Neural cell (in vitro differentiated cells): ENCODE data around the gene SVEP1. TPM values are rescaled to one million over a fixed set of nuclear protein-coding genes. Genes with fewer than 3 reads are reported as not detected.

Experiments
- H2AFZ ChIP-seq: fragments of 200-600, 300-800 bp; sonication (generic), shearing (Covaris generic); 2 replicates; pipeline ENCODE4 v1.6.0; 2014; ENCODE audit warnings: low read depth, mild to moderate bottlenecking, antibody characterized with exemption, low read length, moderate library complexity
- H3F3A ChIP-seq: fragments of 200-600 bp; shearing (Covaris generic); 2 replicates; pipeline ENCODE4 v1.6.1; 2016; ENCODE audit warnings: mild to moderate bottlenecking, moderate library complexity, mixed read lengths, antibody characterized with exemption, low read length; ENCODE audit not compliant: insufficient read depth, poor library complexity, severe bottlenecking
- H3K27ac ChIP-seq: fragments of 200-600, 300-800 bp; sonication (generic), shearing (Covaris generic); 2 replicates; pipeline ENCODE4 v1.5.1; 2014; ENCODE audit warnings: mild to moderate bottlenecking, low read length, moderate library complexity
- H3K27me3 ChIP-seq: fragments of 300-800, 200-600 bp; sonication (generic), shearing (Covaris generic); 2 replicates; pipeline ENCODE4 v1.6.0; 2014; ENCODE audit warnings: mild to moderate bottlenecking, low read depth, low read length, moderate library complexity; ENCODE audit not compliant: insufficient read depth
- H3K36me3 ChIP-seq: fragments of 300-800, 200-600 bp; sonication (generic), shearing (Covaris generic); 2 replicates; pipeline ENCODE4 v1.5.1; 2014; ENCODE audit warnings: mild to moderate bottlenecking, antibody characterized with exemption, low read length, moderate library complexity; ENCODE audit not compliant: insufficient read depth
- H3K4me2 ChIP-seq: fragments of 300-800, 200-600 bp; sonication (generic), shearing (Covaris generic); 2 replicates; pipeline ENCODE4 v1.6.0; 2014; ENCODE audit warnings: mild to moderate bottlenecking, low read length
- H3K4me3 ChIP-seq: fragments of 300-800, 200-600 bp; sonication (generic), shearing (Covaris generic); 2 replicates; pipeline ENCODE4 v1.5.1; 2014; ENCODE audit warnings: mild to moderate bottlenecking, low read length, moderate library complexity
- H3K79me2 ChIP-seq: fragments of 200-600 bp; shearing (Covaris generic); replicated peaks from 2 replicates; pipeline ENCODE4 v1.6.0; 2014; ENCODE audit warnings: mild to moderate bottlenecking, low read length, moderate library complexity; ENCODE audit not compliant: insufficient read depth
- H3K9ac ChIP-seq: fragments of 300-800, 200-600 bp; sonication (generic), shearing (Covaris generic); 2 replicates; pipeline ENCODE4 v1.6.1; 2016; ENCODE audit warnings: mild to moderate bottlenecking, low read length, mixed read lengths
- H3K9me2 ChIP-seq: fragments of 200-600 bp; shearing (Covaris generic); 2 replicates; pipeline ENCODE4 v1.6.1; 2016; ENCODE audit warnings: mild to moderate bottlenecking, low read length, mixed read lengths; ENCODE audit not compliant: insufficient read depth
- H3K9me3 ChIP-seq: fragments of 200-600, 300-800 bp; sonication (generic), shearing (Covaris generic); 2 replicates; pipeline ENCODE4 v1.6.1; 2016; ENCODE audit warnings: mild to moderate bottlenecking, mixed run types, low read length, moderate library complexity, mixed read lengths
- H4K20me1 ChIP-seq: fragments of 200-600 bp; shearing (Covaris generic); 2 replicates; pipeline ENCODE4 v1.6.1; 2016; ENCODE audit warnings: mild to moderate bottlenecking, mixed run types; ENCODE audit not compliant: insufficient read depth
- CTCF ChIP-seq: fragments of 450-650 bp; IDR thresholded peaks from 2 replicates; pipeline ENCODE4 v1.5.1; 2014; ENCODE audit warnings: antibody characterized with exemption, mild to moderate bottlenecking, moderate library complexity; ENCODE audit not compliant: poor library complexity, severe bottlenecking
- EP300 ChIP-seq: fragments of 450-650 bp; conservative IDR thresholded peaks from 2 replicates; pipeline ENCODE4 v1.6.1; 2014; ENCODE audit warnings: antibody characterized with exemption, mild to moderate bottlenecking, moderate library complexity; ENCODE audit not compliant: poor library complexity, severe bottlenecking
- EZH2 ChIP-seq: fragments of 200-600, 300-800 bp; shearing (Covaris generic), sonication (generic); IDR thresholded peaks from 2 replicates; pipeline ENCODE4 v1.6.1; 2014; ENCODE audit warnings: antibody characterized with exemption, low read length, borderline replicate concordance, mild to moderate bottlenecking; ENCODE audit not compliant: insufficient read depth, poor library complexity, severe bottlenecking
- MXI1 ChIP-seq: fragments of 450-650 bp; conservative IDR thresholded peaks from 2 replicates; pipeline ENCODE4 v1.6.1; 2014; ENCODE audit warnings: antibody characterized with exemption, mild to moderate bottlenecking; ENCODE audit not compliant: poor library complexity, severe bottlenecking
- POLR2AphosphoS5 ChIP-seq: IDR thresholded peaks from 2 replicates; pipeline ENCODE4 v1.6.1; 2012
- RAD21 ChIP-seq: fragments of 450-650 bp; conservative IDR thresholded peaks from 2 replicates; pipeline ENCODE4 v1.6.1; 2014; ENCODE audit warnings: antibody characterized with exemption, mild to moderate bottlenecking, moderate library complexity
- REST ChIP-seq: IDR thresholded peaks from 2 replicates; pipeline ENCODE4 v1.6.1; 2012; ENCODE audit warnings: borderline replicate concordance
- SMC3 ChIP-seq: fragments of 450-650 bp; conservative IDR thresholded peaks from 2 replicates; pipeline ENCODE4 v1.6.1; 2014; ENCODE audit warnings: antibody characterized with exemption, mild to moderate bottlenecking, moderate library complexity; ENCODE audit not compliant: poor library complexity
- TAF1 ChIP-seq: IDR thresholded peaks from 2 replicates; pipeline ENCODE4 v1.6.1; 2012; ENCODE audit warnings: low read depth
- polyA plus RNA-seq: library from polyadenylated mRNA; depleted of rRNA; stranded (reverse); fragments of >200 nt; gene quantifications from 2 replicates; pipeline ENCODE4 v1.2.3, GENCODE V29; 2014

SVEP1 gene
- polyA plus RNA-seq, 1 donor from 2014 or later: 0.10 TPM

GRCh38 chr9:110602281-110602680 lies 22.7 kb upstream of the SVEP1 start:
- Histone ChIP-seq H3K27me3 (no peaks in the 10 kb centered on the region), H4K20me1 (no peaks in the 10 kb centered on the region), H3K4me3 (no peak overlapping the region), H3K9me3 (peaks cover 3% of the 10 kb centered on the region), H3K79me2 (no peaks in the 10 kb centered on the region), H3K27ac (no peak overlapping the region), H3K4me2 (no peak overlapping the region), H3K9ac (no peak overlapping the region), H3K9me2 (no peaks in the 10 kb centered on the region), H3F3A (no peaks in the 10 kb centered on the region), H2AFZ (no peak overlapping the region), H3K36me3 (no peaks in the 10 kb centered on the region)
- no peak for TF ChIP-seq MXI1
- no peak for TF ChIP-seq RAD21
- no peak for TF ChIP-seq REST
- TF ChIP-seq SMC3: no peak

GRCh38 chr9:110601098-110601497 lies 21.6 kb upstream of the SVEP1 start:
- Histone ChIP-seq H3K9me3 (peaks cover 3% of the 10 kb centered on the region), H3F3A (no peaks in the 10 kb centered on the region), H3K79me2 (no peaks in the 10 kb centered on the region), H3K36me3 (no peaks in the 10 kb centered on the region), H3K9me2 (no peaks in the 10 kb centered on the region), H2AFZ (no peak overlapping the region), H3K9ac (no peak overlapping the region), H3K27me3 (no peaks in the 10 kb centered on the region), H4K20me1 (no peaks in the 10 kb centered on the region), H3K4me2 (no peak overlapping the region), H3K4me3 (no peak overlapping the region), H3K27ac (no peak overlapping the region)
- TF ChIP-seq EZH2 (no peak), SMC3 (no peak), REST (no peak), CTCF (no peak), POLR2AphosphoS5 (no peak), TAF1 (no peak), RAD21 (no peak), MXI1 (no peak), EP300 (no peak)
